MM.1S (cell line): Measurements from ENCODE around the gene FUZ.

Source experiments
- EZH2 ChIP-seq: fragments of 300-600 bp; sonication (generic); optimal IDR thresholded peaks from 2 replicates; pipeline ENCODE3; 2017; ENCODE audit warnings: low read depth, mild to moderate bottlenecking, antibody characterized with exemption, low read length, mixed read lengths
- EZH2phosphoT487 ChIP-seq: fragments of 300-600 bp; sonication (generic); IDR thresholded peaks from 2 replicates; pipeline ENCODE4 v1.6.1; 2018; ENCODE audit warnings: antibody characterized with exemption, low read length
- TF ChIP-seq, protein P1 (sequence below): fragments of 300-600 bp; sonication (generic); IDR thresholded peaks from 2 replicates; pipeline ENCODE4 v1.5.1; 2016; ENCODE audit warnings: antibody characterized with exemption, low read length, mixed read lengths

DNA sequence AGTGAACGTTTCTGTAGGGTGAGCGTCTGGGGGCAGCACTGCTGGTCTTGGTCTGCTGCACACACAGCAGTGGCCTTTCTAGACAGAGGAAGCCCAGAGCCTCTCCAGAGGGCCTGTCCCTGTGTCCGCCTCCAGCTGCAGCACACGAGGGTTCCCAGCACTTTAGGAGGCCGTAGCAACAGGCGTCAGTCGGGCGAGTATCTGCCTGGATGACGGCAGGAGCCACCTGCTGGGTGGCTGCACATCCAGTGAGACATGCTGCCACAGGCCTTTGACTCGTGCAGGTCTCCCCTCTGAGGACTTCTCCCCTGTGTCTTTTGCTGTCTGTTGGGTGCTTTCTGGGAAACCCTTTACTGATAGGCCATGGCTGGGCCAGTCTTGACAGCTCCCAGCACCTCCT, 24.2 kb downstream of the FUZ start:
- TF ChIP-seq EZH2phosphoT487 (no peak), EZH2 (no peak)
- TF ChIP-seq, protein P1, sequence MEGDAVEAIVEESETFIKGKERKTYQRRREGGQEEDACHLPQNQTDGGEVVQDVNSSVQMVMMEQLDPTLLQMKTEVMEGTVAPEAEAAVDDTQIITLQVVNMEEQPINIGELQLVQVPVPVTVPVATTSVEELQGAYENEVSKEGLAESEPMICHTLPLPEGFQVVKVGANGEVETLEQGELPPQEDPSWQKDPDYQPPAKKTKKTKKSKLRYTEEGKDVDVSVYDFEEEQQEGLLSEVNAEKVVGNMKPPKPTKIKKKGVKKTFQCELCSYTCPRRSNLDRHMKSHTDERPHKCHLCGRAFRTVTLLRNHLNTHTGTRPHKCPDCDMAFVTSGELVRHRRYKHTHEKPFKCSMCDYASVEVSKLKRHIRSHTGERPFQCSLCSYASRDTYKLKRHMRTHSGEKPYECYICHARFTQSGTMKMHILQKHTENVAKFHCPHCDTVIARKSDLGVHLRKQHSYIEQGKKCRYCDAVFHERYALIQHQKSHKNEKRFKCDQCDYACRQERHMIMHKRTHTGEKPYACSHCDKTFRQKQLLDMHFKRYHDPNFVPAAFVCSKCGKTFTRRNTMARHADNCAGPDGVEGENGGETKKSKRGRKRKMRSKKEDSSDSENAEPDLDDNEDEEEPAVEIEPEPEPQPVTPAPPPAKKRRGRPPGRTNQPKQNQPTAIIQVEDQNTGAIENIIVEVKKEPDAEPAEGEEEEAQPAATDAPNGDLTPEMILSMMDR, result no peak
